DND-41 (cell line): ENCODE data around the gene TAB2.

ENCODE experiments used
- EZH2 ChIP-seq: IDR thresholded peaks from 3 replicates; pipeline ENCODE4 v1.6.1; 2012; ENCODE audit warnings: borderline replicate concordance, low read depth, mild to moderate bottlenecking, moderate library complexity, low read length, inconsistent platforms; ENCODE audit not compliant: severe bottlenecking
- TF ChIP-seq, protein P1 (sequence below): IDR thresholded peaks from 2 replicates; pipeline ENCODE4 v1.5.1; 2012; ENCODE audit warnings: borderline replicate concordance, low read length, moderate library complexity, mild to moderate bottlenecking; ENCODE audit not compliant: poor library complexity, severe bottlenecking; ENCODE audit errors: extremely low read depth

DNA sequence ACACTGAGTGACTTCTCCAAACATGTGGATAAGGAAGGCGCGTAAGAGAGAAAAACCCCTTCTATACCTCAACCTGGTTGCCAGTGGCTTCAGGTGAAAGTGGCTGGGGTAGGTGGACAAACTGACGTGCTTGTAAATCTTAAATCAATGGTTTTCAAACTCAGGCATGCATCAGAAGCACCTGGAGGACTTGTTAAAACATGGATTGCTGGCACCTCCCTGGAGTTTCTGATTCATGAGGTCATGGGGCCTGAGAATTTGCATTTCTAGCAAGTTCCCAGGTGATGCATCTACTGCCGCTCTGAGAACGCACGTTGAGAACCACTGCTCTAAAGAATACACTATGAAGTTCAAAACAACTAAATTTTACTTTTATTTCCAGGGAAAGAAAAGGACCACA lies 31.9 kb upstream of the TAB2 start:
- TF ChIP-seq, protein P1, sequence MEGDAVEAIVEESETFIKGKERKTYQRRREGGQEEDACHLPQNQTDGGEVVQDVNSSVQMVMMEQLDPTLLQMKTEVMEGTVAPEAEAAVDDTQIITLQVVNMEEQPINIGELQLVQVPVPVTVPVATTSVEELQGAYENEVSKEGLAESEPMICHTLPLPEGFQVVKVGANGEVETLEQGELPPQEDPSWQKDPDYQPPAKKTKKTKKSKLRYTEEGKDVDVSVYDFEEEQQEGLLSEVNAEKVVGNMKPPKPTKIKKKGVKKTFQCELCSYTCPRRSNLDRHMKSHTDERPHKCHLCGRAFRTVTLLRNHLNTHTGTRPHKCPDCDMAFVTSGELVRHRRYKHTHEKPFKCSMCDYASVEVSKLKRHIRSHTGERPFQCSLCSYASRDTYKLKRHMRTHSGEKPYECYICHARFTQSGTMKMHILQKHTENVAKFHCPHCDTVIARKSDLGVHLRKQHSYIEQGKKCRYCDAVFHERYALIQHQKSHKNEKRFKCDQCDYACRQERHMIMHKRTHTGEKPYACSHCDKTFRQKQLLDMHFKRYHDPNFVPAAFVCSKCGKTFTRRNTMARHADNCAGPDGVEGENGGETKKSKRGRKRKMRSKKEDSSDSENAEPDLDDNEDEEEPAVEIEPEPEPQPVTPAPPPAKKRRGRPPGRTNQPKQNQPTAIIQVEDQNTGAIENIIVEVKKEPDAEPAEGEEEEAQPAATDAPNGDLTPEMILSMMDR: no peak
- TF ChIP-seq EZH2: no peak
